HG03139 (cell line): ENCODE results near the gene CDHR5.

Experiments
- ATAC-seq: cut with Tn5 transposase; IDR thresholded peaks from one replicate; pipeline ENCODE4 v1.9.1; 2021; ENCODE audit not compliant: unreplicated experiment

Gene CDHR5

GRCh38 chr11:643849-644738 is 19.3 kb upstream of the CDHR5 start:
- ATAC-seq, result no peak

GRCh38 chr11:643366-643765 is 18.6 kb upstream of the CDHR5 start:
- no peak for ATAC-seq

GRCh38 chr11:641806-642370 is 17.1 kb upstream of the CDHR5 start:
- ATAC-seq, result no peak

GRCh38 chr11:640021-640706 is 15.4 kb upstream of the CDHR5 start:
- no peak for ATAC-seq

- no peak for ATAC-seq
Observed at GRCh38 chr11:639332-639955, 14.7 kb upstream of the CDHR5 start.

- no peak for ATAC-seq
Observed at GRCh38 chr11:638631-639331, 14.0 kb upstream of the CDHR5 start.

- no peak for ATAC-seq
Observed at GRCh38 chr11:637593-638521, 13.1 kb upstream of the CDHR5 start.

- no peak for ATAC-seq
Observed at GRCh38 chr11:637333-637592, 12.5 kb upstream of the CDHR5 start.

- no peak for ATAC-seq
Observed at GRCh38 chr11:636511-637332, 12.0 kb upstream of the CDHR5 start, which contains the start of gene DRD4. Gene DRD4 (plus strand): TSS chr11:637269. CDS start chr11:637305, 36 bp downstream.

- ATAC-seq, result no peak
Observed at GRCh38 chr11:635945-636510, 11.3 kb upstream of the CDHR5 start.

GRCh38 chr11:630871-631270 is 6.1 kb upstream of the CDHR5 start:
- ATAC-seq, result no peak

- ATAC-seq, result no peak
Observed at GRCh38 chr11:629237-629583, 4.5 kb upstream of the CDHR5 start.

GRCh38 chr11:628056-628455 is 3.3 kb upstream of the CDHR5 start:
- ATAC-seq, result no peak

GRCh38 chr11:627308-627576 is 2.5 kb upstream of the CDHR5 start:
- ATAC-seq, result no peak

- ATAC-seq, result no peak
Observed at GRCh38 chr11:626475-627307, 1.9 kb upstream of the CDHR5 start, which contains the start of gene SCT. Gene SCT (minus strand): TSS chr11:627181. CDS start chr11:627143, 38 bp downstream.

GRCh38 chr11:625636-626268 is 997 bp upstream of the CDHR5 start:
- ATAC-seq, result no peak

GRCh38 chr11:623999-624704 is 603 bp downstream of the CDHR5 start:
- no peak for ATAC-seq
